K562 (cell line): ENCODE data around the gene POLR2L. TPM values are rescaled to one million over a fixed set of nuclear protein-coding genes. Genes with fewer than 3 reads are reported as not detected.

Experiments used
- CBX2 ChIP-seq: fragments of 200-600 bp; sonication (generic); IDR thresholded peaks from one replicate; pipeline ENCODE4 v1.6.1; 2012; ENCODE audit warnings: mild to moderate bottlenecking, low read length, inconsistent platforms; ENCODE audit not compliant: insufficient read depth, poor library complexity, severe bottlenecking
- FOXJ2 ChIP-seq: fragments of 200-800 bp; sonication (Bioruptor generic); IDR thresholded peaks from 2 replicates; pipeline ENCODE4 v1.6.1; 2016; ENCODE audit warnings: missing genetic modification characterization, missing compliant biosample characterization
- GATAD2A ChIP-seq: fragments of 450-650 bp; IDR thresholded peaks from 2 replicates; pipeline ENCODE4 v1.6.1; 2017
- HDAC1 ChIP-seq, 2 experiments: fragments of 450-650 bp; IDR thresholded peaks; 2 replicates each; pipeline ENCODE4 v1.6.1; 2016 to 2017; ENCODE audit warnings: inconsistent platforms in 1 of 2, mild to moderate bottlenecking in 1 of 2, moderate library complexity in 1 of 2
- ILF3 ChIP-seq: fragments of 450-650 bp; IDR thresholded peaks from 2 replicates; pipeline ENCODE4 v1.6.1; 2018; ENCODE audit warnings: antibody characterized with exemption, mild to moderate bottlenecking, moderate library complexity, borderline replicate concordance
- MAFF ChIP-seq: IDR thresholded peaks from 2 replicates; pipeline ENCODE4 v1.6.1; 2012; ENCODE audit warnings: low read length, improper control_type of control experiment
- NCOA1 ChIP-seq: fragments of 450-650 bp; IDR thresholded peaks from 2 replicates; pipeline ENCODE4 v1.6.1; 2016; ENCODE audit warnings: low read depth
- NR3C1 ChIP-seq: sonication (generic); formaldehyde crosslinking; IDR thresholded peaks from 2 replicates; pipeline ENCODE4 v1.8.1; 2022; ENCODE audit warnings: missing genetic modification reagents
- NR4A1 ChIP-seq, 2 experiments: fragments of 250-450 bp in 1 of 2; fragments of 450-650 bp in 1 of 2; sonication (Bioruptor Pico) in 1 of 2; IDR thresholded peaks; 2 replicates each; pipeline versions ENCODE4 v1.4.0 to v1.6.1; 2016 to 2020; ENCODE audit warnings: mild to moderate bottlenecking in 2 of 2, missing compliant biosample characterization in 1 of 2, missing genetic modification characterization in 1 of 2, moderate library complexity in 1 of 2
- POLR3A ChIP-seq: IDR thresholded peaks from 2 replicates; pipeline ENCODE4 v1.6.1; 2011; ENCODE audit warnings: borderline replicate concordance, mild to moderate bottlenecking, moderate library complexity; ENCODE audit not compliant: insufficient read length, insufficient read depth; ENCODE audit errors: extremely low read depth
- RBM39 ChIP-seq: fragments of 200-400 bp; formaldehyde crosslinking; optimal IDR thresholded peaks from 2 replicates; pipeline ENCODE3; 2018; ENCODE audit warnings: low read depth, low read length
- RNF219 ChIP-seq: fragments of 250-450 bp; sonication (Bioruptor Pico); IDR thresholded peaks from 2 replicates; pipeline ENCODE4 v1.5.0; 2022; ENCODE audit warnings: mild to moderate bottlenecking
- SNIP1 ChIP-seq: fragments of 450-650 bp; IDR thresholded peaks from 2 replicates; pipeline ENCODE4 v1.7.1; 2017; ENCODE audit warnings: low read depth, mild to moderate bottlenecking
- TFAP4 ChIP-seq: sonication (generic); formaldehyde crosslinking; IDR thresholded peaks from 2 replicates; pipeline ENCODE4 v1.8.0; 2022; ENCODE audit warnings: missing genetic modification reagents, mild to moderate bottlenecking, moderate library complexity, borderline replicate concordance
- TOE1 ChIP-seq, 2 experiments: fragments of 450-650 bp in 1 of 2; sonication (generic) in 1 of 2; formaldehyde crosslinking in 1 of 2; IDR thresholded peaks; 2 replicates each; pipeline versions ENCODE4 v1.7.1 to v1.8.0; 2016 to 2022; ENCODE audit warnings: borderline replicate concordance in 2 of 2, mild to moderate bottlenecking in 2 of 2, antibody characterized with exemption in 1 of 2, inconsistent platforms in 1 of 2, low read depth in 1 of 2, missing genetic modification reagents in 1 of 2, moderate library complexity in 1 of 2
- TRIM25 ChIP-seq: fragments of 450-650 bp; IDR thresholded peaks from 2 replicates; pipeline ENCODE4 v1.7.0; 2016; ENCODE audit warnings: borderline replicate concordance
- ZNF121 ChIP-seq: sonication (generic); formaldehyde crosslinking; conservative IDR thresholded peaks from 2 replicates; pipeline ENCODE4 v1.8.0; 2022; ENCODE audit warnings: missing genetic modification reagents
- ZNF23 ChIP-seq: fragments of 250-450 bp; sonication (Bioruptor Pico); IDR thresholded peaks from 2 replicates; pipeline ENCODE4 v1.4.0; 2020; ENCODE audit warnings: mild to moderate bottlenecking
- ZNF253 ChIP-seq: fragments of 250-450 bp; sonication (Bioruptor Pico); conservative IDR thresholded peaks from 2 replicates; pipeline ENCODE4 v1.6.1; 2021; ENCODE audit warnings: mild to moderate bottlenecking
- ZNF41 ChIP-seq: fragments of 250-450 bp; sonication (Bioruptor Pico); conservative IDR thresholded peaks from 2 replicates; pipeline ENCODE4 v1.4.0; 2020; ENCODE audit warnings: mild to moderate bottlenecking
- ZNF57 ChIP-seq: fragments of 450-650 bp; formaldehyde crosslinking; IDR thresholded peaks from 2 replicates; pipeline ENCODE4 v1.4.0; 2020; ENCODE audit warnings: mild to moderate bottlenecking, moderate library complexity
- ZNF740 ChIP-seq, 3 experiments: fragments of 200-800 bp in 1 of 3; sonication (Bioruptor generic) in 1 of 3; sonication (generic) in 1 of 3; formaldehyde crosslinking in 1 of 3; IDR thresholded peaks; 2 replicates each; pipeline versions ENCODE4 v1.6.1 to v1.8.0; 2016 to 2022; ENCODE audit warnings: mild to moderate bottlenecking in 2 of 3, missing compliant biosample characterization in 2 of 3, missing genetic modification characterization in 2 of 3, missing genetic modification reagents in 1 of 3
- polyA plus RNA-seq, 8 experiments: library from polyadenylated mRNA; depleted of rRNA in 4 of 8; stranded (reverse) in 5 of 8; unstranded in 3 of 8; fragments of >200 nt; fragmentation: Nextera tagmentation in 2 of 8; fragmentation: Illumina TruSeq in 1 of 8; extraction: Ambion mirVana in 2 of 8; extraction: Trizol in 1 of 8; gene quantifications; 2 replicates each; pipeline versions ENCODE4 v1.2.1 to v1.2.3, GENCODE V29; 2011 to 2014; ENCODE audit warnings: inconsistent platforms in 1 of 8, missing spikeins in 1 of 8
- total RNA-seq, 7 experiments: library from RNA; depleted of rRNA in 6 of 7; stranded (reverse); fragments of >200 nt in 6 of 7; fragmentation: Illumina TruSeq in 2 of 7; extraction: Trizol in 2 of 7; gene quantifications; 2 replicates each; pipeline versions ENCODE4 v1.2.1 to v1.2.3, GENCODE V29; 2011 to 2021; ENCODE audit warnings: low replicate concordance in 1 of 7

Gene POLR2L
- total and polyA plus RNA-seq, 9 of the 15 experiments (the other 6 are each of a cell fraction or from before 2014, with no cell fraction given): 38.3 to 688 (median 108) TPM

- no peak for TF ChIP-seq TOE1 (IDR thresholded peaks at IDR 0.05; ENCODE audit: borderline replicate concordance)
- no peak for TF ChIP-seq TOE1 (CRISPR knock-in tag; IDR thresholded peaks at IDR 0.05; ENCODE audit: borderline replicate concordance, low read depth)
- TF ChIP-seq FOXJ2 (tag): no peak
- no peak for TF ChIP-seq NR3C1
- no peak for TF ChIP-seq TRIM25
- no peak for TF ChIP-seq RNF219 (CRISPR knock-in tag)
- TF ChIP-seq ZNF23: no peak
- TF ChIP-seq NCOA1: no peak
- no peak for TF ChIP-seq ZNF740 (CRISPR knock-in tag; IDR thresholded peaks at IDR 0.05)
- TF ChIP-seq ZNF740 (tag; IDR thresholded peaks at IDR 0.05): 0 out of 4 replicates have a peak, but pooled peaks of 1 of the 2 experiments have one; percentile 17
- TF ChIP-seq POLR3A: no peak
- TF ChIP-seq ZNF121 (CRISPR knock-in tag): no peak
- TF ChIP-seq ILF3: no peak
- no peak for TF ChIP-seq ZNF253
- TF ChIP-seq SNIP1: no peak
- peak; percentile 46 for TF ChIP-seq RBM39
- TF ChIP-seq CBX2: no peak
- TF ChIP-seq ZNF41 (CRISPR knock-in tag): no peak
- no peak for TF ChIP-seq MAFF
- no peak for TF ChIP-seq NR4A1 (CRISPR knock-in tag; IDR thresholded peaks at IDR 0.05)
- TF ChIP-seq NR4A1 (tag; IDR thresholded peaks at IDR 0.05): no peak
- no peak for TF ChIP-seq ZNF57 (CRISPR knock-in tag)
- peak in 1 of 2 experiments; percentile 46; a peak in 2 of 4 replicates for TF ChIP-seq HDAC1 (IDR thresholded peaks at IDR 0.05)
- peak; percentile 41; the same call in 1 of the 2 replicates for TF ChIP-seq GATAD2A
- peak; percentile 5; the same call in 1 of the 2 replicates for TF ChIP-seq TFAP4 (CRISPR knock-in tag)
Observed at GRCh38 chr11:832529-833113, 9.7 kb downstream of the POLR2L start, which contains the start of gene CD151 (continued).
